H9 (cell line): ENCODE results near the gene ASMTL. TPM values are rescaled to one million over a fixed set of nuclear protein-coding genes. Genes with fewer than 3 reads are reported as not detected.

Experiments
- DNase-seq: peaks from one replicate; pipeline ENCODE4 v3.0.0-alpha.2; 2017
- H2AFZ ChIP-seq: one replicate; pipeline ENCODE4 v1.6.1; 2013; ENCODE audit warnings: mild to moderate bottlenecking, low read length, control low read depth, moderate library complexity
- H2AK5ac ChIP-seq: 2 replicates; pipeline ENCODE4 v1.6.1; 2013; ENCODE audit warnings: low read length, control low read depth, mixed read lengths; ENCODE audit not compliant: insufficient read length
- H2BK120ac ChIP-seq: one replicate; pipeline ENCODE4 v1.6.1; 2013; ENCODE audit warnings: low read depth, mild to moderate bottlenecking, low read length, control low read depth, inconsistent platforms; ENCODE audit not compliant: poor library complexity, severe bottlenecking
- H2BK12ac ChIP-seq: 2 replicates; pipeline ENCODE4 v1.6.1; 2013; ENCODE audit warnings: low read length, control low read depth, mixed read lengths, low read depth; ENCODE audit not compliant: insufficient read length
- H2BK15ac ChIP-seq: 2 replicates; pipeline ENCODE4 v1.6.1; 2013; ENCODE audit warnings: low read depth, low read length, control low read depth
- H2BK20ac ChIP-seq: one replicate; pipeline ENCODE4 v1.6.1; 2013; ENCODE audit warnings: low read depth, mild to moderate bottlenecking, low read length, control low read depth, inconsistent platforms; ENCODE audit not compliant: poor library complexity, severe bottlenecking
- H2BK5ac ChIP-seq: 2 replicates; pipeline ENCODE4 v1.6.1; 2013; ENCODE audit warnings: low read length, control low read depth, mixed read lengths; ENCODE audit not compliant: insufficient read length
- H3K14ac ChIP-seq: 2 replicates; pipeline ENCODE4 v1.6.1; 2013; ENCODE audit warnings: low read length, control low read depth; ENCODE audit not compliant: insufficient read depth
- H3K18ac ChIP-seq: 2 replicates; pipeline ENCODE4 v1.6.1; 2013; ENCODE audit warnings: low read depth, mild to moderate bottlenecking, mixed read lengths, low read length, control low read depth; ENCODE audit not compliant: insufficient read length
- H3K23ac ChIP-seq: 2 replicates; pipeline ENCODE4 v1.6.1; 2013; ENCODE audit warnings: low read length, control low read depth, mixed read lengths, low read depth; ENCODE audit not compliant: insufficient read length
- H3K23me2 ChIP-seq: 2 replicates; pipeline ENCODE4 v1.6.1; 2013; ENCODE audit warnings: low read depth, mild to moderate bottlenecking, mixed read lengths, low read length, control low read depth; ENCODE audit not compliant: insufficient read length, poor library complexity, severe bottlenecking
- H3K27ac ChIP-seq: 2 replicates; pipeline ENCODE4 v1.5.1; 2013; ENCODE audit warnings: low read length, control low read depth, mixed read lengths, low read depth; ENCODE audit not compliant: insufficient read length
- H3K27me3 ChIP-seq: 2 replicates; pipeline ENCODE4 v1.6.1; 2013; ENCODE audit warnings: low read length, control low read depth, inconsistent platforms; ENCODE audit not compliant: insufficient read depth
- H3K4ac ChIP-seq: 2 replicates; pipeline ENCODE4 v1.6.1; 2013; ENCODE audit warnings: low read depth, mild to moderate bottlenecking, control low read depth, inconsistent platforms, low read length, moderate library complexity
- H3K4me1 ChIP-seq: 2 replicates; pipeline ENCODE4 v1.6.1; 2013; ENCODE audit warnings: low read length, control low read depth, inconsistent platforms; ENCODE audit not compliant: insufficient read depth
- H3K4me2 ChIP-seq: 2 replicates; pipeline ENCODE4 v1.6.1; 2013; ENCODE audit warnings: low read length, control low read depth, mixed read lengths; ENCODE audit not compliant: insufficient read length, insufficient read depth
- H3K56ac ChIP-seq: 2 replicates; pipeline ENCODE4 v1.6.1; 2013; ENCODE audit warnings: low read depth, mild to moderate bottlenecking, mixed read lengths, low read length, control low read depth; ENCODE audit not compliant: insufficient read length
- H3K79me1 ChIP-seq: 2 replicates; pipeline ENCODE4 v1.6.1; 2013; ENCODE audit warnings: low read depth, mild to moderate bottlenecking, moderate library complexity, low read length, control low read depth, inconsistent platforms; ENCODE audit not compliant: insufficient read depth, poor library complexity, severe bottlenecking
- H3K79me2 ChIP-seq: 2 replicates; pipeline ENCODE4 v1.6.1; 2013; ENCODE audit warnings: low read length, control low read depth, inconsistent platforms; ENCODE audit not compliant: insufficient read depth
- H3K9ac ChIP-seq: 2 replicates; pipeline ENCODE4 v1.6.1; 2013; ENCODE audit warnings: low read length, control low read depth, mixed read lengths; ENCODE audit not compliant: insufficient read length; ENCODE audit errors: extremely low read depth
- H3K9me3 ChIP-seq: one replicate; pipeline ENCODE4 v1.6.1; 2013; ENCODE audit warnings: low read depth, low read length, inconsistent platforms; ENCODE audit not compliant: control insufficient read depth
- H3T11ph ChIP-seq: one replicate; pipeline ENCODE4 v1.6.1; 2013; ENCODE audit warnings: mild to moderate bottlenecking, low read length, control low read depth, inconsistent platforms
- H4K20me1 ChIP-seq: one replicate; pipeline ENCODE4 v1.6.1; 2013; ENCODE audit not compliant: control insufficient read depth, insufficient read length, insufficient read depth
- H4K5ac ChIP-seq: 2 replicates; pipeline ENCODE4 v1.6.1; 2013; ENCODE audit warnings: low read depth, mild to moderate bottlenecking, mixed read lengths, low read length, control low read depth; ENCODE audit not compliant: insufficient read length
- H4K8ac ChIP-seq: replicated peaks from 2 replicates; pipeline ENCODE4 v1.6.1; 2013; ENCODE audit warnings: low read length, control low read depth, mixed read lengths, low read depth; ENCODE audit not compliant: insufficient read length
- H4K91ac ChIP-seq: 2 replicates; pipeline ENCODE4 v1.6.1; 2013; ENCODE audit warnings: low read depth, mild to moderate bottlenecking, moderate library complexity, mixed read lengths, low read length, control low read depth; ENCODE audit not compliant: insufficient read length
- H3K27ac Mint-ChIP-seq, 3 experiments: 2 replicates in 2 of 3; 3 replicates in 1 of 3; pipeline ENCODE4 v1.8.0; 2020 to 2021; ENCODE audit warnings: mixed read lengths in 3 of 3, mild to moderate bottlenecking in 1 of 3, moderate library complexity in 1 of 3
- H3K27me3 Mint-ChIP-seq: 2 replicates; pipeline ENCODE4 v1.8.0; 2021; ENCODE audit warnings: low read depth, mild to moderate bottlenecking, moderate library complexity, mixed read lengths
- H3K36me3 Mint-ChIP-seq, 3 experiments: 2 replicates in 2 of 3; 3 replicates in 1 of 3; pipeline ENCODE4 v1.8.0; 2020 to 2021; ENCODE audit warnings: low read depth in 3 of 3, mixed read lengths in 3 of 3; ENCODE audit not compliant: insufficient read depth in 1 of 3
- H3K4me1 Mint-ChIP-seq, 2 experiments: 2 replicates each; pipeline ENCODE4 v1.8.0; 2020; ENCODE audit warnings: mixed read lengths in 2 of 2
- H3K4me3 Mint-ChIP-seq, 2 experiments: 2 replicates in 1 of 2; 3 replicates in 1 of 2; pipeline ENCODE4 v1.8.0; 2020 to 2021; ENCODE audit warnings: mild to moderate bottlenecking in 2 of 2, mixed read lengths in 2 of 2, moderate library complexity in 1 of 2
- H3K9me3 Mint-ChIP-seq, 2 experiments: 2 replicates in 1 of 2; 3 replicates in 1 of 2; pipeline ENCODE4 v1.8.0; 2020; ENCODE audit warnings: mild to moderate bottlenecking in 2 of 2, mixed read lengths in 2 of 2, moderate library complexity in 1 of 2
- CTCF ChIP-seq: fragments of 200-600 bp; sonication (generic); conservative IDR thresholded peaks from 3 replicates; pipeline ENCODE4 v1.8.0; 2021; ENCODE audit warnings: antibody characterized with exemption, mild to moderate bottlenecking
- WGBS: extraction: QIAGEN DNeasy Blood & Tissue Kit; methylation state at CpG from one replicate; pipeline ENCODE4 v1.1.7; 2013; ENCODE audit warnings: missing lambda C conversion rate, low lambda C conversion rate, mixed read lengths; ENCODE audit not compliant: insufficient read length; ENCODE audit errors: extremely low coverage; 5-methylcytosine and 5-hydroxymethylcytosine counted together
- total RNA-seq: library from RNA; stranded (reverse); gene quantifications from 2 replicates; pipeline ENCODE4 v1.2.1, GENCODE V29; 2021

The ASMTL gene
- total RNA-seq, 1 experiment from 2014 or later, result 59.8 TPM

- H3K27ac Mint-ChIP-seq, result no peak overlapping the region
- peaks cover 3% of the 10 kb centered on the region for H3K23me2 ChIP-seq
- H4K8ac ChIP-seq, result no peak overlapping the region
- H3K4me1 Mint-ChIP-seq, result peaks cover 8 to 9% of the 10 kb centered on the region in 2 experiments
- no peak overlapping the region for H3K4ac ChIP-seq
- no peak overlapping the region for H3K27ac ChIP-seq
- no peak overlapping the region for H3T11ph ChIP-seq
- no peak overlapping the region for H2BK20ac ChIP-seq
- TF ChIP-seq CTCF, result no peak
- H3K79me1 ChIP-seq, result no peaks in the 10 kb centered on the region
- H2BK120ac ChIP-seq, result no peak overlapping the region
- H3K9me3 Mint-ChIP-seq, result peaks cover 18 to 19% of the 10 kb centered on the region in 2 experiments
- H3K27me3 Mint-ChIP-seq, result peaks cover 9% of the 10 kb centered on the region
- no peak overlapping the region for H3K18ac ChIP-seq
- H4K91ac ChIP-seq, result no peak overlapping the region
- no peaks in the 10 kb centered on the region for H4K20me1 ChIP-seq
- DNase-seq, result no peak
- no peak overlapping the region for H3K56ac ChIP-seq
- H3K9me3 ChIP-seq, result no peaks in the 10 kb centered on the region
- H3K4me2 ChIP-seq, result no peak overlapping the region
- H2BK5ac ChIP-seq, result no peak overlapping the region
- H3K14ac ChIP-seq, result no peak overlapping the region
- peaks cover 0 to 10% (median 4%) of the 10 kb centered on the region in 3 experiments; a peak in 5 of 7 replicates for H3K36me3 Mint-ChIP-seq
- no peak overlapping the region for H2BK15ac ChIP-seq
- WGBS, result no CpG with 5 or more reads among the region's 9 CpGs
- H3K9ac ChIP-seq, result no peak overlapping the region
- no peak overlapping the region for H3K4me3 Mint-ChIP-seq
- H3K4me1 ChIP-seq, result peaks cover 2% of the 10 kb centered on the region; the same call in 1 of the 2 replicates
- no peak overlapping the region for H2AK5ac ChIP-seq
- H3K79me2 ChIP-seq, result no peaks in the 10 kb centered on the region
- H2AFZ ChIP-seq, result no peak overlapping the region
- H2BK12ac ChIP-seq, result no peak overlapping the region
- H3K23ac ChIP-seq, result no peak overlapping the region
- no peak overlapping the region for H4K5ac ChIP-seq
- H3K27me3 ChIP-seq, result no peaks in the 10 kb centered on the region
Observed at GRCh38 chrX:1485033-1485432, 32.3 kb upstream of the ASMTL start.
